Muscle layer of colon (tissue), 2 donors: ENCODE data around the gene TDP1.
A peak's percentile ranks its signal among the peaks of the same experiment; 100 is the strongest.

Experiments
- H3K27ac ChIP-seq: one replicate; pipeline ENCODE4 v1.7.0; 2013; ENCODE audit warnings: low read depth, mild to moderate bottlenecking, low read length, moderate library complexity
- H3K27me3 ChIP-seq, 2 donors: one replicate each; pipeline ENCODE4 v1.7.0; 2013; ENCODE audit warnings: low read length in 2 of 2, mild to moderate bottlenecking in 2 of 2; ENCODE audit not compliant: insufficient read depth in 2 of 2, control insufficient read depth in 1 of 2
- H3K36me3 ChIP-seq: one replicate; pipeline ENCODE4 v1.7.0; 2013; ENCODE audit warnings: mild to moderate bottlenecking, low read length; ENCODE audit not compliant: insufficient read depth
- H3K4me1 ChIP-seq: one replicate; pipeline ENCODE4 v1.7.0; 2013; ENCODE audit warnings: mild to moderate bottlenecking, low read length; ENCODE audit not compliant: insufficient read depth
- H3K4me3 ChIP-seq, 2 donors: one replicate each; pipeline ENCODE4 v1.7.0; 2013; ENCODE audit warnings: low read length in 2 of 2, low read depth in 1 of 2, mild to moderate bottlenecking in 1 of 2, moderate library complexity in 1 of 2
- H3K9ac ChIP-seq: one replicate; pipeline ENCODE4 v1.7.0; 2013; ENCODE audit warnings: low read length
- H3K9me3 ChIP-seq: one replicate; pipeline ENCODE4 v1.7.0; 2013; ENCODE audit warnings: mild to moderate bottlenecking, low read length
- donor health status: abdominal sarcoma.
- donor health status: Adenocarcinoma of cecum.

TDP1 gene

GRCh38 chr14:89955745-89956660, at the start of gene TDP1:
TSS of gene TDP1 (plus strand) at chr14:89955927. CDS start at chr14:89963115, 7,188 bp downstream.
- Histone ChIP-seq H3K9ac (peak within 1 kb of the TSS; percentile 69), H3K4me3 (peak within 1 kb of the TSS; percentile 77 to 89), H3K4me1 (peaks cover 19% of the 10 kb centered on the region)

DNA sequence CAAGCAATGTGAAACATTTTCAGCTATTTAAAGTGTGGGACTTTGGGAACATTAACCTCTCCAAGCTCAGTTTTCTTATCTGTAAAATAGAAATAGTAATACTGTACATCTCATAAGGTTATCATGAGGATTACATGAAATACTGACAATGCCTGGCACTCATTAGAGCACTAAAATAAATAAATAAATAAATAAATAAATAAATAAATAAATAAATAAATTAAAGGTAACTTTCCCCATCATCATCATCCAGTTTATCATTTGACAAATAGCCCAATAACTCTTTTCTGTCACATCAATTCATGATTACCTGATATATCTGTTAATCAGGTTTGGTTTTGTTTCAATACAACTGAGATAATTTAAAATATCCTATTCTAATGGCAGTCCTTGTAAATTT, 49.7 kb upstream of the TDP1 start:
- H3K4me1 ChIP-seq: peaks cover 10% of the 10 kb centered on the region

More at GRCh38 chr14:89955745-89956660, at the start of gene TDP1:
- Histone ChIP-seq H3K27ac (peak within 1 kb of the TSS; percentile 77), H3K36me3 (no peaks in the 10 kb centered on the region), H3K27me3 (no peaks in the 10 kb centered on the region), H3K9me3 (no peaks in the 10 kb centered on the region)

DNA sequence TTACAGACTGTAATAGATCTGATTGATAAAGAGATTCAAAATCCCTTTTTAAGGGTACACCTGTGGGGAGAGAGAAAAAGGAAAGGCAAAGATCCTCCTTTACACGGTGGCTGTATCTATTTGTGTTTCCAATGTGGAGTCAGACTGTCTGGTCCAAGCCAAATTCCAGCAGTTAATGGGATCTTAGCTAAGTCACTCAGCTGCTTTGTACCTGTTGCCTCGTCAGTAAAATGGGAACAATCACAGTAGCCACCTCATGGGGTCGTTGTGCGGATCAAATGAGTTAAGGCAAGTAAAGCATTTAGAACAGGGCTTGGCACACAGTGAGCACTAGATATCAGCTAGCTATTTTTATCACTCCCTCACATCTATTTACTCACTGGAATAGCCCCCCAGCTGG, 48.1 kb upstream of the TDP1 start:
- Histone ChIP-seq H3K9me3 (no peaks in the 10 kb centered on the region), H3K9ac (no peak overlapping the region), H3K36me3 (no peaks in the 10 kb centered on the region), H3K27me3 (no peaks in the 10 kb centered on the region), H3K27ac (no peak overlapping the region), H3K4me3 (no peak overlapping the region), H3K4me1 (peaks cover 27% of the 10 kb centered on the region)

More for the DNA sequence above, 49.7 kb upstream of the TDP1 start:
- Histone ChIP-seq H3K27me3 (no peaks in the 10 kb centered on the region), H3K4me3 (no peak overlapping the region), H3K27ac (no peak overlapping the region), H3K9ac (no peak overlapping the region), H3K9me3 (no peaks in the 10 kb centered on the region), H3K36me3 (no peaks in the 10 kb centered on the region)

- Histone ChIP-seq H3K9me3 (no peaks in the 10 kb centered on the region), H3K27ac (no peak overlapping the region), H3K9ac (no peak overlapping the region), H3K27me3 (no peaks in the 10 kb centered on the region), H3K36me3 (no peaks in the 10 kb centered on the region), H3K4me3 (no peak overlapping the region), H3K4me1 (peaks cover 29% of the 10 kb centered on the region)
Measured at GRCh38 chr14:89908712-89909450, 46.8 kb upstream of the TDP1 start.

DNA sequence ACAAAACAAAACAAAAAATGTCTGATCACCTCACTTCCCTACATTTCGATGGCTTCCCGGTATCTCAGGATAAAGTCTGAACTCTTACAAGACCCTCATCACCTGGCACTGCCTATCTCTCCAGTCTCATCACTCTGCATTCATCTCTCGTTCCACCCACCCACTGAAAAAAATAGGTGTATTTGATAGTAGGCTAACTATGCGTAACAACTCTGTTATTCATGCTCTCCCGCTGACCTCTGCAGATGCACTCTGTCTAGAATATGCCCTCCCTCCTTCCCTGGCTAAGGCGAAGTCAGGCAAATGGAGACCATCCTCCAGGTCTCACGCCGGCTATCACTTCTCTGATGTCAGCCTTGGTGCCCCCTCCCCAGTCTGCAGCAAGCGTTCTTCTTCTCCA, 46.1 kb upstream of the TDP1 start:
- no peak overlapping the region for H3K27ac ChIP-seq
- H3K9me3 ChIP-seq: no peaks in the 10 kb centered on the region
- H3K27me3 ChIP-seq: no peaks in the 10 kb centered on the region
- no peak overlapping the region for H3K9ac ChIP-seq
- peaks cover 29% of the 10 kb centered on the region for H3K4me1 ChIP-seq
- no peaks in the 10 kb centered on the region for H3K36me3 ChIP-seq
- H3K4me3 ChIP-seq: no peak overlapping the region

DNA sequence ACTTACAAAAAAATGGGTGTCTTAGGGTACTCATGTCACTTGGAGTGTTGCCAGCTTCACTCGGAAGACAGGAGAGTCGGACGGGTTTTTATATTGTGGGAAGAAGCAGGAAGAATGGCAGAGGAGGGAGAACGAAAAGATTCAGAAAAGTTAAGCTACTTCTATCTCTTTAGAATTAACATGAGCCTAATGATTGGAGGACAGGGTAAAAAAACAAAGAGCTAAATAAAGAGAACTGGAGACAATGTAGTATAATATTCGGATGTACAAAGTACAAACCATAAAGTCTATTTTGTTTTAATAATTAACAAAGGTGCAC, 45.1 kb upstream of the TDP1 start:
- H3K4me3 ChIP-seq: no peak overlapping the region
- no peaks in the 10 kb centered on the region for H3K36me3 ChIP-seq
- H3K27me3 ChIP-seq: no peaks in the 10 kb centered on the region
- no peak overlapping the region for H3K27ac ChIP-seq
- no peaks in the 10 kb centered on the region for H3K9me3 ChIP-seq
- peaks cover 33% of the 10 kb centered on the region for H3K4me1 ChIP-seq
- H3K9ac ChIP-seq: peak overlapping the region; percentile 1

- peaks cover 33% of the 10 kb centered on the region for H3K4me1 ChIP-seq
- no peak overlapping the region for H3K4me3 ChIP-seq
- H3K27ac ChIP-seq: peak overlapping the region; percentile 16
- no peaks in the 10 kb centered on the region for H3K36me3 ChIP-seq
- peak overlapping the region; percentile 1 for H3K9ac ChIP-seq
- H3K27me3 ChIP-seq: no peaks in the 10 kb centered on the region
- no peaks in the 10 kb centered on the region for H3K9me3 ChIP-seq
Measured at GRCh38 chr14:89911010-89911919, 44.5 kb upstream of the TDP1 start.

DNA sequence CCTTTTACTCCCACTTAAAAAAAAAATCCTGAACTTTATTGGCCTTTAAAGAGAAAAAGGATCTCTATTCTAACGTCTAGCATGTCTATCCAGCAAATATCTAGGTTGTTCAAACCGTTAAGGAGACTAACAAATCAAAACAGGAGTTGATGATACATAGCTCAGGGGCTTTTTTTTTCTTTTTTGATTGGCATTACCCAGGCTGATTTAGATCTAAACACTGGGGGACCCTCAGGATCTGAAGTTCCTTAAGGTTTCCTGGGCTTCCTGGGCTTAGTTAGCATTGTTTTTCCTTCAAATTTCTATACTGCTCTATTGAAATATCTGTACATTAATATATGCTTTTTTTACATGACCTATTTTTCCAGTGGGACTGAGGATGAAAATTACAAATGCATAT, 43.5 kb upstream of the TDP1 start:
- H3K27ac ChIP-seq: peak overlapping the region; percentile 16
- H3K27me3 ChIP-seq: no peaks in the 10 kb centered on the region
- H3K9ac ChIP-seq: no peak overlapping the region
- peaks cover 33% of the 10 kb centered on the region for H3K4me1 ChIP-seq
- H3K9me3 ChIP-seq: no peaks in the 10 kb centered on the region
- no peaks in the 10 kb centered on the region for H3K36me3 ChIP-seq
- H3K4me3 ChIP-seq: no peak overlapping the region

DNA sequence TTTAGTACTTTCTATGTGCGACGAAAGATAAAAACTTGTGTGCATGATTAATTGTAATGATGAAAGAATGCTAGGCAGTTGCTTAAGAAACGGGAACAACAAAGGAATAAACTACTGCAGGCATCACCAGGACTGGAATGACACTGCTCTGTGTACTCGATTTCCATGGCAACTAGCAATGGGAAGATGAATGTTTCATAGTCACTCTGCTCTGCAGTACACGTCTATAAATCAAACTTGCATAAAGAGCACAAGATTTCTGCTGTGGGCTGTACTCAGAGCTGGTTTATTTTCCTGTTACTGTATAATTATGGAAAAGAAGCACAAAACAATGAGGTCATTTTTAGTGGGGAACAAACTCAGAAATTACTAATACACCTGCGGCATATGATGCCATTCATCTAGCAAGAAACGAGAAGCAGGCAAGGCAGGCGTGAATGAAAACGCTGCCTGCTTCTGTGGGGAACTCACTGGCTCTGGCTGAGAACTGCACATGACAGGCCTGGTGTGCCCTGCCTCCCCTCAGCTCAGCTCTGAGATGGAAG, 43.0 kb upstream of the TDP1 start:
- Histone ChIP-seq H3K4me3 (no peak overlapping the region), H3K9me3 (no peaks in the 10 kb centered on the region), H3K27me3 (no peaks in the 10 kb centered on the region), H3K27ac (peak overlapping the region; percentile 6), H3K36me3 (no peaks in the 10 kb centered on the region), H3K9ac (no peak overlapping the region), H3K4me1 (peaks cover 33% of the 10 kb centered on the region)

- Histone ChIP-seq H3K9me3 (no peaks in the 10 kb centered on the region), H3K27ac (no peak overlapping the region), H3K36me3 (no peaks in the 10 kb centered on the region), H3K4me1 (peaks cover 33% of the 10 kb centered on the region), H3K4me3 (no peak overlapping the region), H3K27me3 (no peaks in the 10 kb centered on the region), H3K9ac (no peak overlapping the region)
Measured at GRCh38 chr14:89915114-89915878, 40.4 kb upstream of the TDP1 start.
